Trophoblast cell (in vitro differentiated cells and primary cell): Measurements from ENCODE around the gene USP13.

Experiments
- DNase-seq, 2 donors: peaks; one replicate each; pipeline ENCODE4 v3.0.0-alpha.2; 2016
- H2AFZ ChIP-seq: 2 replicates; pipeline ENCODE4 v1.6.1; 2013; ENCODE audit warnings: low read length, moderate library complexity, mild to moderate bottlenecking; ENCODE audit not compliant: insufficient read depth, poor library complexity
- H2AK5ac ChIP-seq: 2 replicates; pipeline ENCODE4 v1.6.1; 2013; ENCODE audit warnings: mild to moderate bottlenecking, low read length
- H2BK120ac ChIP-seq: 2 replicates; pipeline ENCODE4 v1.6.1; 2013; ENCODE audit warnings: low read length, mild to moderate bottlenecking, moderate library complexity; ENCODE audit not compliant: insufficient read depth, poor library complexity
- H2BK12ac ChIP-seq: 2 replicates; pipeline ENCODE4 v1.6.1; 2013; ENCODE audit warnings: mild to moderate bottlenecking, low read length, moderate library complexity
- H2BK5ac ChIP-seq: 2 replicates; pipeline ENCODE4 v1.6.1; 2013; ENCODE audit warnings: low read length, low read depth, moderate library complexity, mild to moderate bottlenecking; ENCODE audit not compliant: poor library complexity
- H3K14ac ChIP-seq: 2 replicates; pipeline ENCODE4 v1.6.1; 2013; ENCODE audit warnings: mild to moderate bottlenecking, low read length
- H3K18ac ChIP-seq: 2 replicates; pipeline ENCODE4 v1.6.1; 2013; ENCODE audit warnings: mild to moderate bottlenecking, low read length
- H3K23ac ChIP-seq: 2 replicates; pipeline ENCODE4 v1.6.1; 2013; ENCODE audit warnings: low read length
- H3K27ac ChIP-seq: 2 replicates; pipeline ENCODE4 v1.5.1; 2013; ENCODE audit warnings: low read depth, mild to moderate bottlenecking, inconsistent platforms, low read length, moderate library complexity
- H3K27me3 ChIP-seq: 2 replicates; pipeline ENCODE4 v1.6.1; 2013; ENCODE audit warnings: inconsistent platforms, mild to moderate bottlenecking, low read length, moderate library complexity; ENCODE audit not compliant: insufficient read depth
- H3K36me3 ChIP-seq, 2 experiments: 1 replicate in 1 of 2; 2 replicates in 1 of 2; pipeline ENCODE4 v1.6.1; 2013; ENCODE audit warnings: low read length in 2 of 2, mild to moderate bottlenecking in 2 of 2, moderate library complexity in 1 of 2; ENCODE audit not compliant: insufficient read depth in 2 of 2, control insufficient read depth in 1 of 2
- H3K4ac ChIP-seq: 2 replicates; pipeline ENCODE4 v1.6.1; 2013; ENCODE audit warnings: low read depth, mild to moderate bottlenecking, low read length, moderate library complexity
- H3K4me1 ChIP-seq, 2 experiments: 1 replicate in 1 of 2; 2 replicates in 1 of 2; pipeline ENCODE4 v1.6.1; 2013; ENCODE audit warnings: low read length in 2 of 2, mild to moderate bottlenecking in 2 of 2, moderate library complexity in 1 of 2; ENCODE audit not compliant: insufficient read depth in 2 of 2, control insufficient read depth in 1 of 2
- H3K4me2 ChIP-seq: 2 replicates; pipeline ENCODE4 v1.6.1; 2013; ENCODE audit warnings: inconsistent platforms, mild to moderate bottlenecking, low read length, moderate library complexity
- H3K4me3 ChIP-seq: 2 replicates; pipeline ENCODE4 v1.5.1; 2013; ENCODE audit warnings: mild to moderate bottlenecking, low read depth, low read length, inconsistent platforms
- H3K79me1 ChIP-seq: one replicate; pipeline ENCODE4 v1.6.1; 2013; ENCODE audit warnings: low read length
- H3K79me2 ChIP-seq: 2 replicates; pipeline ENCODE4 v1.6.1; 2013; ENCODE audit warnings: low read length, mild to moderate bottlenecking; ENCODE audit not compliant: control insufficient read depth, insufficient read depth, poor library complexity
- H3K9ac ChIP-seq: 2 replicates; pipeline ENCODE4 v1.6.1; 2013; ENCODE audit warnings: mild to moderate bottlenecking, low read length
- H3K9me3 ChIP-seq: 2 replicates; pipeline ENCODE4 v1.6.1; 2013; ENCODE audit warnings: low read depth, mild to moderate bottlenecking, control low read depth, inconsistent platforms, low read length; ENCODE audit not compliant: insufficient read depth
- H4K12ac ChIP-seq: 2 replicates; pipeline ENCODE4 v1.6.1; 2013; ENCODE audit warnings: low read depth, mild to moderate bottlenecking, low read length, moderate library complexity
- H4K8ac ChIP-seq: 2 replicates; pipeline ENCODE4 v1.6.1; 2013; ENCODE audit warnings: low read depth, mild to moderate bottlenecking, low read length, moderate library complexity
- H4K91ac ChIP-seq: one replicate; pipeline ENCODE4 v1.6.1; 2013; ENCODE audit warnings: low read depth, mild to moderate bottlenecking, low read length, moderate library complexity
- WGBS: extraction: QIAGEN DNeasy Blood & Tissue Kit; methylation state at CpG from one replicate; pipeline ENCODE4 v1.1.7; 2013; ENCODE audit warnings: missing lambda C conversion rate; ENCODE audit not compliant: insufficient read length, insufficient coverage; ENCODE audit errors: extremely low coverage; 5-methylcytosine and 5-hydroxymethylcytosine counted together

The USP13 gene

DNA sequence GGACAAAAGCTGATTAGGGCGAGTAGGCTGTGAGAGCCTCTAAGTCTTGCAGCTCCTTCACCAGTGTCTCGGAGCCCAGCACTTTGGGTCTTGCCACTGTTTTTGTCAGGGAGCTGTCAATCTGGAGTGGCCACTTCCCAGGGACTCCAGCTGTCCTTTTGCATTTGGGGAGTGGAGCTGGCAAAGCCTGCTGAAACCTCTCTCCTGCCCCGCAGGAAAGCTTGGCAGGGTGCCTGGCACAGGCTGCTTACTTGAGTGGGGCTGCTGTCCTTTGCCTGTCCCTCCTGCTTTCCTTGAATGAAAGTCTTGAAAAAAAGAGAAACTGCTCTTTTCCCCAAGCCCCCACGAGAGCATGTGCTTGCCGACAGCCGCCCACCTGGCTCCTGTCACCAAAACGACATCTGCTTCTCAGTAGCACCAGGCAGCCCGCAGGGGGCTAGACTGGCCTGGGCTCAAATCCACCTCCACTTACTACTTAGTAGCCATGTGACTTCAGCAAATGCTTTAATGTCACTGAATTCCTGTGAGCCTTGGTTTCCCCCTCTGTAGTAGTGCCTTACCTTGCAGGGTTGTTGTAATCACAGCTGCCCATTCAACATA lies 13.7 kb downstream of the USP13 start:
- H4K8ac ChIP-seq = no peak overlapping the region
- no peaks in the 10 kb centered on the region for H3K27me3 ChIP-seq
- no peak overlapping the region for H2AFZ ChIP-seq
- H3K18ac ChIP-seq = no peak overlapping the region
- H3K9ac ChIP-seq = no peak overlapping the region
- no peak overlapping the region for H3K23ac ChIP-seq
- no peak overlapping the region for H3K4me3 ChIP-seq
- no peaks in the 10 kb centered on the region for H3K79me1 ChIP-seq
- H2AK5ac ChIP-seq = no peak overlapping the region
- H3K4me1 ChIP-seq = peaks cover 5 to 7% of the 10 kb centered on the region in 2 experiments
- H3K9me3 ChIP-seq = no peaks in the 10 kb centered on the region
- H2BK12ac ChIP-seq = no peak overlapping the region
- no CpG with 5 or more reads among the region's 8 CpGs for WGBS
- H3K27ac ChIP-seq = no peak overlapping the region
- DNase-seq = no peak
- no peak overlapping the region for H2BK120ac ChIP-seq
- H3K36me3 ChIP-seq = no peaks in the 10 kb centered on the region
- H3K4me2 ChIP-seq = no peak overlapping the region
- no peak overlapping the region for H3K4ac ChIP-seq
- no peak overlapping the region for H4K12ac ChIP-seq
- no peak overlapping the region for H2BK5ac ChIP-seq
- H4K91ac ChIP-seq = no peak overlapping the region
- no peaks in the 10 kb centered on the region for H3K79me2 ChIP-seq
- no peak overlapping the region for H3K14ac ChIP-seq

GRCh38 chr3:179668429-179668828 lies 15.6 kb downstream of the USP13 start:
- Histone ChIP-seq H3K36me3 (no peaks in the 10 kb centered on the region), H3K27me3 (no peaks in the 10 kb centered on the region), H3K9me3 (no peaks in the 10 kb centered on the region), H3K9ac (no peak overlapping the region), H3K4ac (no peak overlapping the region), H2AK5ac (no peak overlapping the region), H3K79me1 (peaks cover 3% of the 10 kb centered on the region), H3K4me1 (peaks cover 16 to 19% of the 10 kb centered on the region in 2 experiments), H2BK120ac (no peak overlapping the region), H3K27ac (no peak overlapping the region), H2BK5ac (no peak overlapping the region), H3K79me2 (peaks cover 1% of the 10 kb centered on the region), H3K4me3 (no peak overlapping the region), H4K8ac (no peak overlapping the region), H3K18ac (no peak overlapping the region), H2AFZ (no peak overlapping the region), H2BK12ac (no peak overlapping the region), H4K12ac (no peak overlapping the region), H4K91ac (no peak overlapping the region), H3K23ac (no peak overlapping the region), H3K14ac (no peak overlapping the region), H3K4me2 (no peak overlapping the region)
- DNase-seq = no peak
- no CpG with 5 or more reads among the region's 1 CpG for WGBS

GRCh38 chr3:179670311-179670710 lies 17.5 kb downstream of the USP13 start:
- H3K4me2 ChIP-seq = no peak overlapping the region
- H3K79me2 ChIP-seq = peaks cover 2% of the 10 kb centered on the region
- H3K36me3 ChIP-seq = no peaks in the 10 kb centered on the region
- H4K91ac ChIP-seq = no peak overlapping the region
- no peak overlapping the region for H4K8ac ChIP-seq
- WGBS = no CpG with 5 or more reads among the region's 8 CpGs
- peaks cover 19 to 23% of the 10 kb centered on the region in 2 experiments for H3K4me1 ChIP-seq
- no peak for DNase-seq
- H3K14ac ChIP-seq = no peak overlapping the region
- no peak overlapping the region for H2AK5ac ChIP-seq
- H3K9ac ChIP-seq = no peak overlapping the region
- no peak overlapping the region for H2BK12ac ChIP-seq
- no peak overlapping the region for H2BK5ac ChIP-seq
- peaks cover 5% of the 10 kb centered on the region for H3K79me1 ChIP-seq
- no peaks in the 10 kb centered on the region for H3K9me3 ChIP-seq
- H3K4me3 ChIP-seq = no peak overlapping the region
- no peak overlapping the region for H3K27ac ChIP-seq
- no peak overlapping the region for H2AFZ ChIP-seq
- H3K4ac ChIP-seq = no peak overlapping the region
- H2BK120ac ChIP-seq = no peak overlapping the region
- no peaks in the 10 kb centered on the region for H3K27me3 ChIP-seq
- H3K18ac ChIP-seq = no peak overlapping the region
- H3K23ac ChIP-seq = no peak overlapping the region
- no peak overlapping the region for H4K12ac ChIP-seq

- Histone ChIP-seq H2BK120ac (no peak overlapping the region), H3K23ac (no peak overlapping the region), H3K27me3 (no peaks in the 10 kb centered on the region), H3K14ac (no peak overlapping the region), H3K36me3 (no peaks in the 10 kb centered on the region), H3K4me3 (no peak overlapping the region), H2BK12ac (no peak overlapping the region), H3K9me3 (no peaks in the 10 kb centered on the region), H4K8ac (no peak overlapping the region), H3K79me2 (peaks cover 2% of the 10 kb centered on the region), H3K9ac (no peak overlapping the region), H2AK5ac (no peak overlapping the region), H3K4me1 (peaks cover 16 to 20% of the 10 kb centered on the region in 2 experiments), H3K18ac (no peak overlapping the region), H4K91ac (no peak overlapping the region), H3K27ac (no peak overlapping the region), H3K79me1 (peaks cover 5% of the 10 kb centered on the region), H3K4me2 (no peak overlapping the region), H2BK5ac (no peak overlapping the region), H4K12ac (no peak overlapping the region), H3K4ac (no peak overlapping the region), H2AFZ (no peak overlapping the region)
- no CpG with 5 or more reads among the region's 1 CpG for WGBS
- no peak for DNase-seq
Measured at GRCh38 chr3:179671309-179671708, 18.5 kb downstream of the USP13 start.
